DOHH2 (cell line): Measurements from ENCODE around the gene RAB10.
"Not testable (repeated sequence)": the region's sequence is repeated elsewhere in the genome, so short reads cannot be mapped to it uniquely, and the experiment has no call there.

Source experiments
- H3F3A ChIP-seq: fragments of 200-600 bp; sonication (generic), shearing (Covaris generic); 2 replicates; pipeline ENCODE4 v1.6.0; 2016; ENCODE audit warnings: antibody characterized with exemption, mild to moderate bottlenecking; ENCODE audit not compliant: control insufficient read depth, insufficient read depth
- H3K27ac ChIP-seq: fragments of 200-600 bp; sonication (generic); 2 replicates; pipeline ENCODE4 v1.5.1; 2014; ENCODE audit warnings: low read depth, mild to moderate bottlenecking, low read length, moderate library complexity
- H3K27me3 ChIP-seq: fragments of 200-600 bp; sonication (generic); 2 replicates; pipeline ENCODE4 v1.6.1; 2014; ENCODE audit warnings: mild to moderate bottlenecking, low read length, mixed read lengths; ENCODE audit not compliant: control insufficient read depth
- H3K36me3 ChIP-seq: fragments of 200-600 bp; sonication (generic); 2 replicates; pipeline ENCODE4 v1.6.1; 2014; ENCODE audit warnings: mild to moderate bottlenecking, low read length, moderate library complexity, mixed read lengths; ENCODE audit not compliant: control insufficient read depth
- H3K4me1 ChIP-seq: fragments of 200-600 bp; sonication (generic); 2 replicates; pipeline ENCODE4 v1.6.1; 2014; ENCODE audit warnings: mild to moderate bottlenecking, low read length, mixed read lengths; ENCODE audit not compliant: control insufficient read depth
- H3K4me2 ChIP-seq: fragments of 200-600 bp; sonication (generic); 2 replicates; pipeline ENCODE4 v1.6.0; 2014; ENCODE audit warnings: mild to moderate bottlenecking, low read length, moderate library complexity
- H3K4me3 ChIP-seq: fragments of 200-600 bp; sonication (generic); 2 replicates; pipeline ENCODE4 v1.5.1; 2014; ENCODE audit warnings: mild to moderate bottlenecking, low read length, mixed read lengths
- H3K79me2 ChIP-seq: fragments of 200-600 bp; sonication (generic); 2 replicates; pipeline ENCODE4 v1.6.1; 2014; ENCODE audit warnings: mild to moderate bottlenecking, low read length, mixed read lengths; ENCODE audit not compliant: control insufficient read depth
- H3K9me2 ChIP-seq: fragments of 200-600 bp; sonication (generic); replicated peaks from 2 replicates; pipeline ENCODE4 v1.6.1; 2014; ENCODE audit warnings: mild to moderate bottlenecking, low read length, mixed read lengths; ENCODE audit not compliant: control insufficient read depth
- H3K9me3 ChIP-seq: fragments of 200-600 bp; sonication (generic); 2 replicates; pipeline ENCODE4 v1.6.1; 2014; ENCODE audit warnings: antibody characterized with exemption, low read length, mixed read lengths; ENCODE audit not compliant: control insufficient read depth, insufficient read depth
- H4K20me1 ChIP-seq: fragments of 200-600 bp; sonication (generic); 2 replicates; pipeline ENCODE4 v1.6.0; 2014; ENCODE audit warnings: low read depth, mild to moderate bottlenecking, antibody characterized with exemption, low read length, moderate library complexity; ENCODE audit not compliant: control insufficient read depth, insufficient read depth
- CTCF ChIP-seq: fragments of 200-600 bp; sonication (generic); IDR thresholded peaks from one replicate; pipeline ENCODE4 v1.5.1; 2014; ENCODE audit warnings: antibody characterized with exemption, mild to moderate bottlenecking, low read depth, low read length; ENCODE audit not compliant: poor library complexity, severe bottlenecking
- EZH2phosphoT487 ChIP-seq: fragments of 200-600 bp; sonication (generic); IDR thresholded peaks from 2 replicates; pipeline ENCODE4 v1.6.1; 2017; ENCODE audit warnings: borderline replicate concordance, mild to moderate bottlenecking, antibody characterized with exemption, low read length, moderate library complexity, mixed read lengths

The RAB10 gene

GRCh38 chr2:26013668-26014067 lies 20.2 kb upstream of the RAB10 start:
- Histone ChIP-seq H3K9me3 (no peaks in the 10 kb centered on the region), H3K27me3 (no peaks in the 10 kb centered on the region), H3K79me2 (no peaks in the 10 kb centered on the region), H3K27ac (no peak overlapping the region), H3F3A (no peaks in the 10 kb centered on the region), H3K4me1 (no peaks in the 10 kb centered on the region), H3K9me2 (no peaks in the 10 kb centered on the region), H3K36me3 (no peaks in the 10 kb centered on the region), H3K4me3 (no peak overlapping the region), H3K4me2 (no peak overlapping the region), H4K20me1 (no peaks in the 10 kb centered on the region)
- TF ChIP-seq CTCF, result no peak
- TF ChIP-seq EZH2phosphoT487, result no peak

GRCh38 chr2:26016012-26016705 lies 17.7 kb upstream of the RAB10 start:
- no peak overlapping the region for H3K4me2 ChIP-seq
- no peak overlapping the region for H3K4me3 ChIP-seq
- no peak overlapping the region for H3K27ac ChIP-seq
- H3K27me3 ChIP-seq, result peaks cover 2% of the 10 kb centered on the region; the same call in 1 of the 2 replicates
- no peaks in the 10 kb centered on the region for H3K4me1 ChIP-seq
- H3F3A ChIP-seq, result no peaks in the 10 kb centered on the region
- H4K20me1 ChIP-seq, result no peaks in the 10 kb centered on the region
- H3K36me3 ChIP-seq, result no peaks in the 10 kb centered on the region
- no peaks in the 10 kb centered on the region for H3K9me3 ChIP-seq
- H3K79me2 ChIP-seq, result no peaks in the 10 kb centered on the region
- no peak for TF ChIP-seq CTCF
- TF ChIP-seq EZH2phosphoT487, result no peak
- H3K9me2 ChIP-seq, result no peaks in the 10 kb centered on the region

- H3K4me1 ChIP-seq, H3F3A ChIP-seq, H3K4me3 ChIP-seq, H4K20me1 ChIP-seq, H3K27me3 ChIP-seq, H3K9me2 ChIP-seq, H3K9me3 ChIP-seq, H3K36me3 ChIP-seq, H3K4me2 ChIP-seq, H3K79me2 ChIP-seq, H3K27ac ChIP-seq: not testable (repeated sequence)
Measured at GRCh38 chr2:26016706-26017045, 17.2 kb upstream of the RAB10 start.

- H3K9me3 ChIP-seq, result no peaks in the 10 kb centered on the region
- H3K36me3 ChIP-seq, result no peaks in the 10 kb centered on the region
- H3K27ac ChIP-seq, result no peak overlapping the region
- H3F3A ChIP-seq, result no peaks in the 10 kb centered on the region
- H3K9me2 ChIP-seq, result no peaks in the 10 kb centered on the region
- no peaks in the 10 kb centered on the region for H3K79me2 ChIP-seq
- TF ChIP-seq CTCF, result no peak
- TF ChIP-seq EZH2phosphoT487, result no peak
- no peaks in the 10 kb centered on the region for H4K20me1 ChIP-seq
- no peak overlapping the region for H3K4me2 ChIP-seq
- no peaks in the 10 kb centered on the region for H3K4me1 ChIP-seq
- H3K27me3 ChIP-seq, result peaks cover 2% of the 10 kb centered on the region; the same call in 1 of the 2 replicates
- no peak overlapping the region for H3K4me3 ChIP-seq
Measured at GRCh38 chr2:26017464-26018183, 16.3 kb upstream of the RAB10 start.
